H1 (cell line): ENCODE data around the gene TCF25. TPM values are rescaled to one million over a fixed set of nuclear protein-coding genes. Genes with fewer than 3 reads are reported as not detected.
"Not testable (repeated sequence)": the region's sequence is repeated elsewhere in the genome, so short reads cannot be mapped to it uniquely, and the experiment has no call there.

Source experiments
- CTCF ChIA-PET: fragments of 300-600 bp; sonication (Branson Sonifier 250); formaldehyde crosslinking; loops from one replicate; lab custom pipeline; 2021; ENCODE audit not compliant: partially characterized antibody; lab: Charles Lee
- POLR2A ChIA-PET: fragments of 300-600 bp; sonication (Branson Sonifier 250); formaldehyde crosslinking; loops from one replicate; lab custom pipeline; 2021; ENCODE audit warnings: inconsistent platforms; ENCODE audit not compliant: partially characterized antibody; lab: Charles Lee
- DNase-seq, 2 experiments: peaks; one replicate each; pipeline versions ENCODE4 v3.0.0 to v3.0.0-alpha.2; 2010 to 2022; ENCODE audit warnings: low spot score in 2 of 2, low read depth in 1 of 2, mixed read lengths in 1 of 2
- FAIRE-seq: peaks from 2 replicates; lab custom pipeline; 2011; peaks lifted over from hg19 to GRCh38; lab: Jason Lieb, UNC
- H2AFZ ChIP-seq: 2 replicates; pipeline ENCODE4 v1.8.1; 2012; ENCODE audit warnings: low read length, inconsistent platforms
- H2AK5ac ChIP-seq: 2 replicates; pipeline ENCODE4 v1.6.1; 2013; ENCODE audit warnings: low read depth, low read length
- H2BK120ac ChIP-seq: replicated peaks from 2 replicates; pipeline ENCODE3; 2013; ENCODE audit warnings: low read depth, low read length, inconsistent platforms
- H2BK12ac ChIP-seq: 2 replicates; pipeline ENCODE4 v1.6.1; 2013; ENCODE audit warnings: low read depth, low read length
- H2BK15ac ChIP-seq: 2 replicates; pipeline ENCODE4 v1.6.1; 2013; ENCODE audit warnings: low read length
- H2BK20ac ChIP-seq: 2 replicates; pipeline ENCODE4 v1.6.1; 2013; ENCODE audit warnings: low read length
- H2BK5ac ChIP-seq: 2 replicates; pipeline ENCODE4 v1.6.1; 2013; ENCODE audit warnings: low read depth, low read length
- H3K14ac ChIP-seq: 2 replicates; pipeline ENCODE4 v1.6.1; 2013; ENCODE audit warnings: inconsistent platforms; ENCODE audit not compliant: insufficient read length
- H3K18ac ChIP-seq: 2 replicates; pipeline ENCODE4 v1.6.1; 2013; ENCODE audit warnings: low read length; ENCODE audit errors: extremely low read depth
- H3K23ac ChIP-seq: 2 replicates; pipeline ENCODE4 v1.6.1; 2013; ENCODE audit warnings: inconsistent platforms; ENCODE audit not compliant: insufficient read length
- H3K23me2 ChIP-seq: 2 replicates; pipeline ENCODE4 v1.6.1; 2013; ENCODE audit warnings: low read depth, low read length
- H3K27ac ChIP-seq: 2 replicates; pipeline ENCODE4 v1.6.1; 2011; ENCODE audit warnings: low read depth, low read length, inconsistent platforms
- H3K27me3 ChIP-seq, 4 experiments: replicated peaks in 1 of 4; 1 replicate in 1 of 4; 2 replicates in 3 of 4; pipeline versions ENCODE4 v1.6.1 to v1.8.1; 2011 to 2013; ENCODE audit warnings: low read length in 3 of 4, mild to moderate bottlenecking in 3 of 4, inconsistent platforms in 2 of 4, mixed read lengths in 2 of 4, moderate library complexity in 1 of 4; ENCODE audit not compliant: control insufficient read depth in 3 of 4, insufficient read depth in 3 of 4; ENCODE audit errors: extremely low read depth in 1 of 4
- H3K36me3 ChIP-seq, 4 experiments: 2 replicates each; pipeline versions ENCODE4 v1.6.1 to v1.8.1; 2011 to 2013; ENCODE audit warnings: mild to moderate bottlenecking in 4 of 4, low read length in 3 of 4, moderate library complexity in 2 of 4, control low read depth in 1 of 4, inconsistent platforms in 1 of 4; ENCODE audit not compliant: insufficient read depth in 4 of 4, control insufficient read depth in 2 of 4
- H3K4ac ChIP-seq: replicated peaks from 2 replicates; pipeline ENCODE3; 2013; ENCODE audit warnings: low read length, low read depth, mixed read lengths, inconsistent platforms; ENCODE audit not compliant: insufficient read length
- H3K4me1 ChIP-seq, 4 experiments: replicated peaks in 1 of 4; 1 replicate in 1 of 4; 2 replicates in 3 of 4; pipeline versions ENCODE4 v1.6.1 to v1.8.1; 2011 to 2013; ENCODE audit warnings: low read length in 3 of 4, inconsistent platforms in 2 of 4, mixed read lengths in 1 of 4; ENCODE audit not compliant: insufficient read depth in 4 of 4, control insufficient read depth in 3 of 4
- H3K4me2 ChIP-seq, 2 experiments: 2 replicates each; pipeline versions ENCODE4 v1.6.1 to v1.8.1; 2011 to 2013; ENCODE audit warnings: low read depth in 2 of 2, low read length in 2 of 2, control low read depth in 1 of 2, inconsistent platforms in 1 of 2, mild to moderate bottlenecking in 1 of 2; ENCODE audit not compliant: insufficient read depth in 1 of 2
- H3K4me3 ChIP-seq, 4 experiments: fragments of 200-600, 300-600 bp in 1 of 4; sonication (generic), shearing (Covaris generic), sonication (Bioruptor Twin) in 1 of 4; 2 replicates each; pipeline versions ENCODE4 v1.5.1 to v1.8.1; 2011 to 2016; ENCODE audit warnings: low read length in 4 of 4, low read depth in 3 of 4, control low read depth in 2 of 4, inconsistent platforms in 2 of 4, mild to moderate bottlenecking in 2 of 4, mixed read lengths in 1 of 4, moderate library complexity in 1 of 4; ENCODE audit not compliant: insufficient read depth in 2 of 4; ENCODE audit errors: extremely low read depth in 1 of 4
- H3K56ac ChIP-seq: replicated peaks from 2 replicates; pipeline ENCODE3; 2013; ENCODE audit warnings: low read depth, mild to moderate bottlenecking, mixed read lengths, low read length, inconsistent platforms; ENCODE audit not compliant: insufficient read length
- H3K79me1 ChIP-seq: 2 replicates; pipeline ENCODE4 v1.6.1; 2013; ENCODE audit warnings: low read depth, low read length, control low read depth
- H3K79me2 ChIP-seq, 2 experiments: 2 replicates each; pipeline versions ENCODE4 v1.6.1 to v1.8.1; 2012 to 2013; ENCODE audit warnings: low read length in 2 of 2, mild to moderate bottlenecking in 2 of 2, inconsistent platforms in 1 of 2; ENCODE audit not compliant: insufficient read depth in 2 of 2, control insufficient read depth in 1 of 2
- H3K9ac ChIP-seq, 4 experiments: replicated peaks in 1 of 4; 1 replicate in 1 of 4; 2 replicates in 3 of 4; pipeline versions ENCODE4 v1.6.1 to v1.8.1; 2011 to 2013; ENCODE audit warnings: low read depth in 3 of 4, low read length in 3 of 4, control low read depth in 2 of 4, mild to moderate bottlenecking in 2 of 4, moderate library complexity in 2 of 4, inconsistent platforms in 1 of 4; ENCODE audit errors: extremely low read depth in 1 of 4
- H3K9me3 ChIP-seq, 2 experiments: 2 replicates each; pipeline versions ENCODE4 v1.6.1 to v1.8.1; 2012 to 2013; ENCODE audit warnings: mild to moderate bottlenecking in 2 of 2, moderate library complexity in 2 of 2, control low read depth in 1 of 2, inconsistent platforms in 1 of 2, low read depth in 1 of 2, low read length in 1 of 2, mixed read lengths in 1 of 2; ENCODE audit not compliant: insufficient read depth in 2 of 2
- H4K20me1 ChIP-seq, 2 experiments: replicated peaks in 1 of 2; 2 replicates each; pipeline versions ENCODE3 to v1.8.1; 2011 to 2013; ENCODE audit warnings: inconsistent platforms in 2 of 2, low read length in 2 of 2, mild to moderate bottlenecking in 1 of 2; ENCODE audit not compliant: insufficient read depth in 2 of 2, control insufficient read depth in 1 of 2
- H4K5ac ChIP-seq: 2 replicates; pipeline ENCODE4 v1.6.1; 2013; ENCODE audit warnings: low read length, low read depth, mixed read lengths, inconsistent platforms; ENCODE audit not compliant: insufficient read length
- H4K8ac ChIP-seq: 2 replicates; pipeline ENCODE4 v1.8.0; 2013; ENCODE audit warnings: mild to moderate bottlenecking, moderate library complexity, low read length, inconsistent platforms; ENCODE audit not compliant: insufficient read depth; ENCODE audit errors: extremely low read depth
- H4K91ac ChIP-seq: replicated peaks from 2 replicates; pipeline ENCODE3; 2013; ENCODE audit warnings: low read length, mixed read lengths, inconsistent platforms; ENCODE audit not compliant: insufficient read length
- EGR1 ChIP-seq: IDR thresholded peaks from 2 replicates; pipeline ENCODE4 v1.6.1; 2011; ENCODE audit warnings: low read depth, low read length, borderline replicate concordance
- WGBS, 2 experiments: shearing (Covaris generic) in 1 of 2; methylation state at CpG; one replicate each; pipeline versions ENCODE4 v1.1.6 to v1.1.7; 2013 to 2015; ENCODE audit warnings: low lambda C conversion rate in 2 of 2, mixed read lengths in 2 of 2, inconsistent platforms in 1 of 2, low coverage in 1 of 2, missing lambda C conversion rate in 1 of 2; ENCODE audit not compliant: insufficient replicate concordance in 2 of 2, insufficient coverage in 1 of 2, insufficient read length in 1 of 2; ENCODE audit errors: extremely low coverage in 1 of 2, missing lambda C conversion rate in 1 of 2; 5-methylcytosine and 5-hydroxymethylcytosine counted together
- polyA plus RNA-seq, 7 experiments: library from polyadenylated mRNA; depleted of rRNA in 3 of 7; stranded (reverse) in 5 of 7; unstranded in 2 of 7; fragments of >200 nt in 5 of 7; fragments of 200-250 nt in 2 of 7; gene quantifications; 1 replicate in 5 of 7; 2 replicates in 1 of 7; 4 replicates in 1 of 7; pipeline versions ENCODE4 v1.2.1 to v1.2.3, GENCODE V29; 2011 to 2013; ENCODE audit warnings: missing spikeins in 2 of 7, mixed read lengths in 2 of 7
- total RNA-seq: library from RNA; stranded (reverse); fragmentation: NEBNext Ultra II Directional; extraction: Animal tissue kit (Norgen Biotek cat#: 25700); gene quantifications from 2 replicates; pipeline ENCODE4 v1.2.1, GENCODE V29; 2021

Gene TCF25
- total and polyA plus RNA-seq, 2 of the 8 experiments (the other 6 are each of a cell fraction or from before 2014, with no cell fraction given) = 78.1 to 102 TPM

DNA sequence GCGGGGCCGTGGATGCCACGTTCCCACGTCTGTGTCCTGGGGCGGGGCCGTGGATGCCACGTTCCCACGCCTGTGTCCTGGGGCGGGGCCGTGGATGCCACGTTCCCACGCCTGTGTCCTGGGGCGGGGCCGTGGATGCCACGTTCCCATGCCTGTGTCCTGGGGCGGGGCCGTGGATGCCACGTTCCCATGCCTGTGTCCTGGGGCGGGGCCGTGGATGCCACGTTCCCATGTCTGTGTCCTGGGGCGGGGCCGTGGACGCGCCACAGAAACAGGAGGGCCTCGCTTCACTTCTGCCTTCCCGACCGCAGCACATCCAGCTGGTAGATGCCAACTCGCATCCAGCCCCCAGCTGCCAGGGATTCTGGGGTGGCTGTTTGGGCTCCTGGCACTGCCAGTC is 60.6 kb downstream of the TCF25 start:
- not testable (repeated sequence) for H2BK15ac ChIP-seq, H2AK5ac ChIP-seq, H3K23me2 ChIP-seq, H2AFZ ChIP-seq, H3K4me1 ChIP-seq, H3K79me1 ChIP-seq, H4K91ac ChIP-seq, H2BK12ac ChIP-seq, H3K79me2 ChIP-seq, H3K14ac ChIP-seq, H4K5ac ChIP-seq, H3K9ac ChIP-seq, H3K18ac ChIP-seq, H3K4me2 ChIP-seq, H3K23ac ChIP-seq, H2BK120ac ChIP-seq, H2BK20ac ChIP-seq, H3K4ac ChIP-seq, H4K8ac ChIP-seq, H3K4me3 ChIP-seq, FAIRE-seq, H3K9me3 ChIP-seq
- ChIA-PET POLR2A (interaction anchor here (2.6 kb wide), 1 partner anchor 11 kb away, joined by 10 read pairs; the partner anchor contains the start of gene TUBB3), CTCF (interaction anchor here (0.7 kb wide), 1 partner anchor 9 kb away, joined by 3 read pairs; no protein-coding TSS in a partner anchor)
- peaks cover 7 to 28% of the 10 kb centered on the region in 2 experiments for H4K20me1 ChIP-seq
- WGBS, 2 experiments = 86% methylated on average over 8 of the region's 29 CpGs; no CpG with 5 or more reads in 1 of the 2 experiments
- peaks cover 14 to 52% (median 33%) of the 10 kb centered on the region in 4 experiments; a peak in 6 of 8 replicates for H3K36me3 ChIP-seq
- TF ChIP-seq EGR1 = peak; percentile 61; the same call in 1 of the 2 replicates
- TF ChIP-seq, all 59 proteins: peak for 1; not testable (repeated sequence) for 58
- DNase-seq, H3K27ac ChIP-seq, H2BK5ac ChIP-seq, H3K56ac ChIP-seq, H3K27me3 ChIP-seq: not testable (repeated sequence)
